Measurements from ENCODE around the gene SURF1.

Gene SURF1

GRCh38 chr9:133375724-133376654, 19.7 kb upstream of the SURF1 start, which contains the start of the genes STKLD1 and SURF4:
Gene STKLD1 (plus strand): TSS chr9:133376366. CDS start chr9:133376474, 108 bp downstream.
Gene SURF4 (minus strand): TSS chr9:133376060. CDS start chr9:133375969, 91 bp downstream.
- no peak for TF ChIP-seq CTCF (IDR thresholded peaks at IDR 0.05; ENCODE audit: low read depth, low read length, missing control alignments)

GRCh38 chr9:133375116-133375723, 18.9 kb upstream of the SURF1 start:
- H3K4me3 ChIP-seq (replicated peaks; ENCODE audit: low read depth, low read length), result peak overlapping the region; percentile 94
- TF ChIP-seq CTCF (IDR thresholded peaks at IDR 0.05; ENCODE audit: low read depth, low read length, missing control alignments), result peak; percentile 29
- no peak for DNase-seq (ENCODE audit: extremely low read depth, low read depth)

More at GRCh38 chr9:133375724-133376654, 19.7 kb upstream of the SURF1 start, which contains the start of the genes STKLD1 and SURF4:
- peak; percentile 76 for DNase-seq (ENCODE audit: extremely low read depth, low read depth)
- peak within 1 kb of the TSS; percentile 94 for H3K4me3 ChIP-seq (replicated peaks; ENCODE audit: low read depth, low read length)

GRCh38 chr9:133374612-133375115, 18.4 kb upstream of the SURF1 start:
- DNase-seq (ENCODE audit: extremely low read depth, low read depth), result no peak

DNA sequence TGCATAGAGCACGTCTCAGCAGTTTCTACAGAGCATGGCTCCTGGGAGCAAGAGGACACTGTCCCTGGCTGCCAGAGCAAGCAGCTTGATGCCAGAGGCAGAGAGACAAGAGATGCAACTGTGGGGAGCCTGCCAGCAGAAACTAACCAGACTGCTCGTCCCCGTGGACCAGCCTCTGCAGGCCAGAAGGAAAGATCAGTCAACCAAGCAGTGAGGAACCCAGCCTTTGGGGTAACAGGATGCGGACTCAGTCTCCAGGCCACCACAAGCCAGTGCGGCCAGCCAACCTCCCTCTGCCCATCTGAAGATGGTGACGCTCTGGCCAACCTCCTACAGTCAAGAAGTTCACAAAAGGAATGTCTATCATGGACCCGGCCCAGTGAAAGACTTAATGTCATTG, 15.9 kb upstream of the SURF1 start:
- no peak for DNase-seq (ENCODE audit: extremely low read depth, low read depth)
- TF ChIP-seq CTCF (IDR thresholded peaks at IDR 0.05; ENCODE audit: low read depth, low read length, missing control alignments), result no peak
- H3K4me3 ChIP-seq (replicated peaks; ENCODE audit: low read depth, low read length), result no peak overlapping the region

More at GRCh38 chr9:133374612-133375115, 18.4 kb upstream of the SURF1 start:
- H3K4me3 ChIP-seq (replicated peaks; ENCODE audit: low read depth, low read length), result peak overlapping the region; percentile 94
- TF ChIP-seq CTCF (IDR thresholded peaks at IDR 0.05; ENCODE audit: low read depth, low read length, missing control alignments), result no peak

GRCh38 chr9:133371261-133371711, 15.0 kb upstream of the SURF1 start:
- DNase-seq (ENCODE audit: extremely low read depth, low read depth), result no peak
- no peak overlapping the region for H3K4me3 ChIP-seq (replicated peaks; ENCODE audit: low read depth, low read length)
- TF ChIP-seq CTCF (IDR thresholded peaks at IDR 0.05; ENCODE audit: low read depth, low read length, missing control alignments), result no peak

DNA sequence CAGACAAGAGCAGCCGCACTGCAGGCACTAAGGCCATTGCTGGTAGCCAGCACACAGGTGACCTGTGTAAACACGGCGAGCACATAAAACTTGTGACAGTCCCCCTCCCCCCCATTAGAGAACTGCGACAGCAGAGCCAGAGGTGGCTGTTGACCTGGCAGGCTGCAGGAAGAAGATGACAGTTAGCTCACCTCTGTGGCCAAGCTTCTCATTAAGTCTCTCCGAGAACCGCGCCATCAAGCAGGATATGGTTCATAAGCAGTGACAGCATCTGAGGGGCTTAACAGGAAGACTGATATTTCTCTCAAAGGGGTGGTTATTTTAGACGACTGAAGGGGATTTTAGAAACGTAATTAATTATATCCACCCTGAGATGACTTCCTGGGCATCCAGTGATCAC, 14.4 kb upstream of the SURF1 start:
- TF ChIP-seq CTCF (IDR thresholded peaks at IDR 0.05; ENCODE audit: low read depth, low read length, missing control alignments), result no peak

More for the DNA sequence above, 14.4 kb upstream of the SURF1 start:
- no peak for DNase-seq (ENCODE audit: extremely low read depth, low read depth)
- H3K4me3 ChIP-seq (replicated peaks; ENCODE audit: low read depth, low read length), result no peak overlapping the region
